ENCODE data around the gene CRTAC1.

DNA sequence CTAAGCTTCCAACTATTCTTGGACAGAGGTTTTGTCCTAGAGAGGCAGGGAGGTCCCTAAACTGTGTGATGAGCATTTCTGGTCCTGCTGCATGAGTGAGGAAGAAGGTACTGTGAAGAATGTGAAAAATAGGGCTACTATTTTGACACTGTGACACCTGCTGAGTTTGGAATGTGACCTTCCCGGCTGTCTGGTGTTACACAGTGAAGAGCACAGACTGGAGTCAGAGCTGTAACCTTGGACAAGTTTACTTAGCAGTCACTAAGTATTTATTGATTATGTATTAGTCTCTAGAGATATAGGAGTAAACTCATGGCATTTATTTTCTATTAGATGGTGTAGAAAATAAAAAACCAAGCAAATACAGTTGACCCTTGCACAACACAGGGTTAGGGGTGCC, 168.5 kb downstream of the CRTAC1 start:
- TF ChIP-seq, protein P1, sequence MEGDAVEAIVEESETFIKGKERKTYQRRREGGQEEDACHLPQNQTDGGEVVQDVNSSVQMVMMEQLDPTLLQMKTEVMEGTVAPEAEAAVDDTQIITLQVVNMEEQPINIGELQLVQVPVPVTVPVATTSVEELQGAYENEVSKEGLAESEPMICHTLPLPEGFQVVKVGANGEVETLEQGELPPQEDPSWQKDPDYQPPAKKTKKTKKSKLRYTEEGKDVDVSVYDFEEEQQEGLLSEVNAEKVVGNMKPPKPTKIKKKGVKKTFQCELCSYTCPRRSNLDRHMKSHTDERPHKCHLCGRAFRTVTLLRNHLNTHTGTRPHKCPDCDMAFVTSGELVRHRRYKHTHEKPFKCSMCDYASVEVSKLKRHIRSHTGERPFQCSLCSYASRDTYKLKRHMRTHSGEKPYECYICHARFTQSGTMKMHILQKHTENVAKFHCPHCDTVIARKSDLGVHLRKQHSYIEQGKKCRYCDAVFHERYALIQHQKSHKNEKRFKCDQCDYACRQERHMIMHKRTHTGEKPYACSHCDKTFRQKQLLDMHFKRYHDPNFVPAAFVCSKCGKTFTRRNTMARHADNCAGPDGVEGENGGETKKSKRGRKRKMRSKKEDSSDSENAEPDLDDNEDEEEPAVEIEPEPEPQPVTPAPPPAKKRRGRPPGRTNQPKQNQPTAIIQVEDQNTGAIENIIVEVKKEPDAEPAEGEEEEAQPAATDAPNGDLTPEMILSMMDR (IDR thresholded peaks at IDR 0.05) = no peak
- TF ChIP-seq POLR2AphosphoS2 (conservative IDR thresholded peaks at IDR 0.05; ENCODE audit: low read length) = no peak
- no peak for TF ChIP-seq PHF8 (IDR thresholded peaks at IDR 0.05; ENCODE audit: borderline replicate concordance, low read depth)
- TF ChIP-seq CBX2 (IDR thresholded peaks at IDR 0.05; ENCODE audit: borderline replicate concordance, low read depth) = no peak
- TF ChIP-seq MYC (IDR thresholded peaks at IDR 0.05; ENCODE audit: borderline replicate concordance, low read length) = no peak
- no peak for TF ChIP-seq SREBF2 (IDR thresholded peaks at IDR 0.05)
- no peak for TF ChIP-seq MAFK (IDR thresholded peaks at IDR 0.05; ENCODE audit: partially characterized antibody)
- TF ChIP-seq ESRRA (IDR thresholded peaks at IDR 0.05; ENCODE audit: borderline replicate concordance, low read length) = no peak
- no peak for TF ChIP-seq RCOR1 (IDR thresholded peaks at IDR 0.05; ENCODE audit: low read depth, low read length)
- no peak for TF ChIP-seq POLR2A (IDR thresholded peaks at IDR 0.05; ENCODE audit: low read length)
- TF ChIP-seq, protein P2, sequence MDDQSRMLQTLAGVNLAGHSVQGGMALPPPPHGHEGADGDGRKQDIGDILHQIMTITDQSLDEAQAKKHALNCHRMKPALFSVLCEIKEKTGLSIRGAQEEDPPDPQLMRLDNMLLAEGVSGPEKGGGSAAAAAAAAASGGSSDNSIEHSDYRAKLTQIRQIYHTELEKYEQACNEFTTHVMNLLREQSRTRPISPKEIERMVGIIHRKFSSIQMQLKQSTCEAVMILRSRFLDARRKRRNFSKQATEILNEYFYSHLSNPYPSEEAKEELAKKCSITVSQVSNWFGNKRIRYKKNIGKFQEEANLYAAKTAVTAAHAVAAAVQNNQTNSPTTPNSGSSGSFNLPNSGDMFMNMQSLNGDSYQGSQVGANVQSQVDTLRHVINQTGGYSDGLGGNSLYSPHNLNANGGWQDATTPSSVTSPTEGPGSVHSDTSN (IDR thresholded peaks at IDR 0.05) = no peak
- no peak for TF ChIP-seq MAZ (IDR thresholded peaks at IDR 0.05; ENCODE audit: borderline replicate concordance, low read depth, low read length)
- no peak for TF ChIP-seq SMC3 (IDR thresholded peaks at IDR 0.05)

All from A549 (cell line).